ENCODE measurements around the gene SIGLEC11. TPM values are rescaled to one million over a fixed set of nuclear protein-coding genes. Genes with fewer than 3 reads are reported as not detected.
"Not testable (repeated sequence)": the region's sequence is repeated elsewhere in the genome, so short reads cannot be mapped to it uniquely, and the experiment has no call there.

SIGLEC11 gene
- total and polyA plus RNA-seq, 9 donors = 0.57 to 1.4 (median 0.90) TPM

DNA sequence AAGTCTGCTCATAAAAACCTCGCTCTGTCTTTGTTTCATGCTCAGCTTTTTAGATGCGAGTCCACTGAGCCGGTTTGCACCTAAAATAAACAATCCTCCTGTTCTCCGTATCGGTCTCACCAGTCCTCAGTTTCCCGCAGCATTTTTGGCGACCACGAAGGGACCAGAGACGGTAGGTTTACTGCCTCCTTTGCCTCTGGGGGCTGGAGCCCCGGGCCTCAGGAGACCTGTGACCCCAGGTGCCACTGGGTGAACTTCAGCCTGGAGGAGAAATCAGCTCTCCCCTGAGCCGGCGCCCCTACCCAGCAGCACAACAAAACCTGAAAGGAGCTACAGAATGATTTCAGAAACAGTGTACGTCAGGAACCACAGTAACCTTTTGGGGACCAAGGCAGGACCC, 8.1 kb downstream of the SIGLEC11 start:
- Histone ChIP-seq H3K9me3 (replicated peaks; ENCODE audit: control insufficient read depth, low read depth, low read length) (no peaks in the 10 kb centered on the region), H3K27me3 (ENCODE audit: control insufficient read depth, insufficient read depth, low read length) (no peaks in the 10 kb centered on the region), H3K27ac (ENCODE audit: low read length) (no peak overlapping the region), H3K4me3 (ENCODE audit: low read length) (no peak overlapping the region), H3K36me3 (ENCODE audit: control insufficient read depth, insufficient read depth, low read length) (no peaks in the 10 kb centered on the region), H3K4me1 (ENCODE audit: control insufficient read depth, insufficient read depth, low read length) (peaks cover 33% of the 10 kb centered on the region)
- 75% methylated on average over 11 of the region's 13 CpGs for WGBS (ENCODE audit: insufficient coverage)
- no peak for DNase-seq

DNA sequence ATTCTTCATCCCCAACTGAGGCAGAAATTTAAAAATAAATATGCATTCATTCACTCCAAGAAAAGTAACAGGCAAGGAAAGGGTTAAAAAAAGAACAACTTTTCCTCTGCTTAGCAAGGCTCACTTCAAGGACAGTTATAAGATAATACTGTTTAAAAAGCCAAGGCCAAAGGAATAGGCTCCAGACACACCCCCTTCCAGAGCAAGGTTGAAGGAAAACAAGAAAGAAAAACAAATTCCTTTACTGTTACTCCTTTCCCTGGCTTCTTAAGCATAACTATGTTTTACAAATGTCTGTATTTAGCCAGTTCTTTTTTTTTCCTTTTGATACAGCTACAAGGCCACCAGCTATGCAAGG, 8.5 kb downstream of the SIGLEC11 start:
- H3K9me3 ChIP-seq (replicated peaks; ENCODE audit: control insufficient read depth, low read depth, low read length) = no peaks in the 10 kb centered on the region
- no peaks in the 10 kb centered on the region for H3K27me3 ChIP-seq (ENCODE audit: control insufficient read depth, insufficient read depth, low read length)
- H3K4me3 ChIP-seq (ENCODE audit: low read length) = no peak overlapping the region
- H3K27ac ChIP-seq (ENCODE audit: low read length) = no peak overlapping the region
- DNase-seq = no peak
- peaks cover 33% of the 10 kb centered on the region for H3K4me1 ChIP-seq (ENCODE audit: control insufficient read depth, insufficient read depth, low read length)
- H3K36me3 ChIP-seq (ENCODE audit: control insufficient read depth, insufficient read depth, low read length) = no peaks in the 10 kb centered on the region

DNA sequence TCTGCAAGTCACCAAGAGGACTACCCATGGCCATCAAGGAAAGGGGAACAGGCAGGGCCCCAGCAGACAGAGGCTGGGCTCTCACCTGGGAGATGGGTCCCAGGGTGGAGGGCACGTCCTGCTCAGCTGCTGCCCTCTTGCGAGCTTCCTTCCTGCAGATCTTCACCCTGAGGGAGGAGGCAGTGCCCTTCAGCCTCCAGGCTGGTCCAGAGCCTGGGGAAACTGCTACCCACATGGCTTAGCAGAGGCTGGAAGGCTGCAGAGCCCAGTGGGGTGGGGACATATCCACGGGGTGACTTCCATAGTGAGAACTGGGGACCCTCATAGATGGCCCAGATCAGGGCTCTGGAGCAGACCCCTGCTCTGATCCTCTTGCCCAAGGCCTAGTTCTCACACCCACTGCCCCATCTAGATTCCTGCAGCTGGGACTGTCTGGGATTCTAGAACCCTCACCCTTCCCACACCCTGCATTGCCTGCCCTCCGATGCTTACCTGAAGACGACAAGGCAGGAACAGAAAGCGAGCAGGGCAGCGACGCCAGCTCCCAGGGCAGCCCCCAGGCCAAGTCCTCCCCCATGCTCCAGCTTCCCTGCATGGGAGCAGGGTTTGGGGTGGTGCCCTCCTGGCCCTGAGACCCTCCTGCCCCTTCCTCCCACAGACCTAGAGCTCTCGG, 9.0 kb downstream of the SIGLEC11 start:
- Histone ChIP-seq H3K9me3 (replicated peaks; ENCODE audit: control insufficient read depth, low read depth, low read length) (no peaks in the 10 kb centered on the region), H3K27ac (ENCODE audit: low read length) (no peak overlapping the region), H3K4me1 (ENCODE audit: control insufficient read depth, insufficient read depth, low read length) (peaks cover 33% of the 10 kb centered on the region), H3K36me3 (ENCODE audit: control insufficient read depth, insufficient read depth, low read length) (no peaks in the 10 kb centered on the region), H3K4me3 (ENCODE audit: low read length) (no peak overlapping the region), H3K27me3 (ENCODE audit: control insufficient read depth, insufficient read depth, low read length) (no peaks in the 10 kb centered on the region)
- no peak for DNase-seq
- no CpG with 5 or more reads among the region's 9 CpGs for WGBS (ENCODE audit: insufficient coverage)

DNA sequence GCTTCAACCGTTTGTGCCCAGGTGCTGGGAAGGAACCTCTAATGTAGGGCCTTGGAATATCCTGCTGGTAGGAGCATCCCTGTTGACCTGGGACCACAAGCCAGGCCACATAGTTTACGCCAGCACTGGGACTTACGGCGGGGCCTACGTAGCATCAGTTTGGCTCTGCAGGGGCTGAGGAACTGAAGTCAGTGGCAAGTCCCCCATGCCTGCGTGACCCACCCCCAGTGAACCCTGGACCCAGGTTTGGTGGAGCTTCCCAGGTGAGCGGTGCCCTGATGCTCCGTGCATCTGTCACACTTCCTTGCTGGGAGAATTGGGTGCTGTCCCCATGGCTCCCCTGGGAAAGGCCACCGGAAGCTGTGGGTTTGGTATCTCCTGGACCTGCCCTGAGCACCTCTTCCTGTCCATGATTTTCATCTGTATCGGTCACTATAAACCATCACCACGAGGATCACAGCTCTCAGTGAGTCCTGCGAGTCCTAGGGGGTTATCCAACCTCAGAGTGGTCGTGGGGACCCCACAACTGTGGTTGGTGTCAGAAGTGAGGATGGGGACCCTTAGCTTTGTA, 9.9 kb downstream of the SIGLEC11 start:
- H3K27ac ChIP-seq (ENCODE audit: low read length) = no peak overlapping the region
- peaks cover 33% of the 10 kb centered on the region for H3K4me1 ChIP-seq (ENCODE audit: control insufficient read depth, insufficient read depth, low read length)
- no peaks in the 10 kb centered on the region for H3K36me3 ChIP-seq (ENCODE audit: control insufficient read depth, insufficient read depth, low read length)
- WGBS (ENCODE audit: insufficient coverage) = 85% methylated on average over 11 of the region's 13 CpGs
- H3K4me3 ChIP-seq (ENCODE audit: low read length) = no peak overlapping the region
- H3K9me3 ChIP-seq (replicated peaks; ENCODE audit: control insufficient read depth, low read depth, low read length) = no peaks in the 10 kb centered on the region
- no peaks in the 10 kb centered on the region for H3K27me3 ChIP-seq (ENCODE audit: control insufficient read depth, insufficient read depth, low read length)
- DNase-seq = no peak

DNA sequence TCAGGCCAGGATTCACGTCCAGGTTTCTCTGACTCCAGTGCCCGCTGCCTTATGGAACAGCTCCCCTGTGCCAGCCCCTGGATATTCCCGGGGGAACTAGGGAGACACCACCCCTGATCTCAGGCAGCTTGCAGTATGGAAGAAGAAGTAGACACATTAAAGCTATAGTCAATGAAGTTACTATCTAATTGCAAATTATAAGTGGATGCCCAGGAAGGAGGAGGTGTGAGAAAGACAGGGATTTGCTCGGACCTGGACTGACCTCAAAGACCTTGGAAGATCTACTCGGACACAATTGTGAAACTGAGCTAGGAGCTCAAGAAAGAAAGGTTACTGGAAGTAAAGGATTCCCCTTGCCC, 10.4 kb downstream of the SIGLEC11 start:
- Histone ChIP-seq H3K4me1 (ENCODE audit: control insufficient read depth, insufficient read depth, low read length) (peaks cover 30% of the 10 kb centered on the region), H3K27me3 (ENCODE audit: control insufficient read depth, insufficient read depth, low read length) (no peaks in the 10 kb centered on the region), H3K36me3 (ENCODE audit: control insufficient read depth, insufficient read depth, low read length) (no peaks in the 10 kb centered on the region), H3K4me3 (ENCODE audit: low read length) (no peak overlapping the region), H3K27ac (ENCODE audit: low read length) (no peak overlapping the region), H3K9me3 (replicated peaks; ENCODE audit: control insufficient read depth, low read depth, low read length) (no peaks in the 10 kb centered on the region)
- no peak for DNase-seq
- 95% methylated on average over 2 of the region's 5 CpGs for WGBS (ENCODE audit: insufficient coverage)

DNA sequence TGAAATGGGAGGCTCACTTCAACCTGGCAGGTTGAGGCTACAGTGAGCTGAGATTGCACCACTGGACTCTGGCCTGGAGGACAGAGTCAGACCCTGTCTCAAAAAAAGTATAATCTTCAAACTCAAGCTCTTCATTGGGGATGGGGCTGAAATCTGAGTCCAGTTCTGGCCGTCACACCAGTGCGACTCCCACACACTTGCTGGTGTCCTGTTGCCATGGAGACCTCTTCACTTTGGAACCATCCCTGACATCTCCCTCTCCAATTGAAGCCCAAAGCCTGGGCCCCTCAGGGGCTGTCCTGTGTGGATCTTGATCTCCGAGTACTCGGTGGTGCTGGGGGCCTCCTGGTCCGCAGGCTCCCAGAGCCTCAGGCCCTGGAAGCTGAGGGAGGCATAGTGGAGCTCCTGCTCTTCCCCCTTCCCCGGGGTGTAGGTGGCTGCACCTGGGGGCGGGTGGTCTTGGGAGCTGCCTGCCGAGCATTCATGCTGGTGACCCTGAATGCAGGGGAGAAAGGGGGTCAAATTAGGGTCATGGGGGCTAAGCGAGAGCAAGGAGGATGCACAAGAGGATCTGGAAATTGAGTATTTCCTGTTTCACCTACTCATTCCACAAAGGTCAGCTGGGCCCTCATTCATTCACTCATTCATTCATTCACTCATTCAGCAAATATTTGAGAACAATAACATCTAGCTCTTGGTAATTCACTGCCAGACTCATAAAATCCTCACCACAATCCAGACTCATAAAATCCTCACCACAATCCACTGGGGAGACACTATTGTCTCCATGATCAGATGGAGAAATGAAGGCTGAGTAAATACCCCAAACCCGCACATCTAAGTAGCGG, 11.0 kb downstream of the SIGLEC11 start:
- Histone ChIP-seq H3K4me1 (ENCODE audit: control insufficient read depth, insufficient read depth, low read length) (peaks cover 24% of the 10 kb centered on the region), H3K27me3 (ENCODE audit: control insufficient read depth, insufficient read depth, low read length) (no peaks in the 10 kb centered on the region), H3K4me3 (ENCODE audit: low read length) (no peak overlapping the region), H3K36me3 (ENCODE audit: control insufficient read depth, insufficient read depth, low read length) (no peaks in the 10 kb centered on the region), H3K27ac (ENCODE audit: low read length) (no peak overlapping the region), H3K9me3 (replicated peaks; ENCODE audit: control insufficient read depth, low read depth, low read length) (no peaks in the 10 kb centered on the region)
- WGBS (ENCODE audit: insufficient coverage) = 50% methylated on average over 2 of the region's 11 CpGs
- no peak for DNase-seq

DNA sequence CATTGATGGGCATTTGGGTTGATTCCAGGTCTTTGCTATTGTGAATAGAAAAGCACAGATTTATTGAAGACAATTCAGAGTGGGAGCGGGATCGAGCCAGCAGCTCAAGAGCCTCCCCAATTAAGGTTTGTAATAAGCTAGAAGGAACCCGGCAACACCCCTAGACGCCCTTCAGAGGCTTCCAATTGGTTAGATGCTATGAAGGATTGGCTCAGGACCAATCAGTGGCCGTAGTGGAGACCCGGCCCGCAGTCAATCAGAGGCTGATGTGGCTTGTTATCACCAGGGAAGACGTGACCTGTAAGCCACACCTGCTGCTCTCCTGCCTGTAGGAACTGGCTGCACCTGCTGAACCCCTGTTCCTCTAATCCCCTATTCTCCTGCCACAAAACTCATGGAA, 14.6 kb downstream of the SIGLEC11 start:
- Histone ChIP-seq H3K27ac (ENCODE audit: low read length) (no peak overlapping the region), H3K9me3 (replicated peaks; ENCODE audit: control insufficient read depth, low read depth, low read length) (no peaks in the 10 kb centered on the region), H3K36me3 (ENCODE audit: control insufficient read depth, insufficient read depth, low read length) (no peaks in the 10 kb centered on the region), H3K4me3 (ENCODE audit: low read length) (no peak overlapping the region), H3K27me3 (ENCODE audit: control insufficient read depth, insufficient read depth, low read length) (no peaks in the 10 kb centered on the region), H3K4me1 (ENCODE audit: control insufficient read depth, insufficient read depth, low read length) (no peaks in the 10 kb centered on the region)
- WGBS (ENCODE audit: insufficient coverage) = no CpG with 5 or more reads among the region's 8 CpGs
- no peak for DNase-seq

DNA sequence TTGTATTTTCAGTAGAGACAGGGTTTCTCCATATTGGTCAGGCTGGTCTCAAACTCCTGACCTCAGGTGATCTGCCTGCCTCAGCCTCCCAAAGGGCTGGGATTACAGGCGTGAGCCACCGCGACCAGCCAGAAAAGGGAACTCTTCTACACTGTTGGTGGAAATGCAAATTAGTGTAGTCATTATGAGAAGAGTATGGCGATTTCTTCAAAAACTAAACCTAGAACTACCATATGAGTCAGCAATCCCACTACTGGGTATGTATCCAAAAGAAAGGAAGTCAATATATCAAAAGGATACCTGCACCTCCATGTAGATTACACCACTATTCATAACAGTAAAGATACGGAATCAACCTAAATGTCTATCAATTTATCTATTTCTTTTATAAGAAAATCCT, 16.4 kb downstream of the SIGLEC11 start:
- H3K4me1 ChIP-seq (ENCODE audit: control insufficient read depth, insufficient read depth, low read length); H3K27me3 ChIP-seq (ENCODE audit: control insufficient read depth, insufficient read depth, low read length); DNase-seq; H3K9me3 ChIP-seq (replicated peaks; ENCODE audit: control insufficient read depth, low read depth, low read length); H3K27ac ChIP-seq (ENCODE audit: low read length); H3K4me3 ChIP-seq (ENCODE audit: low read length); H3K36me3 ChIP-seq (ENCODE audit: control insufficient read depth, insufficient read depth, low read length): not testable (repeated sequence)
- WGBS (ENCODE audit: insufficient coverage) = no CpG with 5 or more reads among the region's 5 CpGs

DNA sequence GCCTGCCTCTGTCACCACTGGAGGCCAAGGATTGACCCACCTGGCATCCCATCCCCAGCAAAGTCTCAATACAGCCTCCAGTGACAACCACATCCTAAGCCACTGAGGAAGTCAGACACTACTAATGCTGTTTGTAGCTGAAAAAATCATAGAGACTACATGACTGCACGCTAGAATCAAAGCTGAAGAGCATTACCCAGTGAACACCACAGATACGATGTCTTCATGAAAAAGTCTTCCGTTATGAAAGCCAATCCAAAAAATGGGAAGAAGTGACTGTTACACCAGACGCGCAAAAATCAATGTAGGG, 20.5 kb downstream of the SIGLEC11 start:
- Histone ChIP-seq H3K4me1 (ENCODE audit: control insufficient read depth, insufficient read depth, low read length) (peaks cover 8% of the 10 kb centered on the region), H3K27me3 (ENCODE audit: control insufficient read depth, insufficient read depth, low read length) (no peaks in the 10 kb centered on the region), H3K9me3 (replicated peaks; ENCODE audit: control insufficient read depth, low read depth, low read length) (no peaks in the 10 kb centered on the region), H3K36me3 (ENCODE audit: control insufficient read depth, insufficient read depth, low read length) (no peaks in the 10 kb centered on the region), H3K4me3 (ENCODE audit: low read length) (no peak overlapping the region), H3K27ac (ENCODE audit: low read length) (no peak overlapping the region)
- WGBS (ENCODE audit: insufficient coverage) = no CpG with 5 or more reads among the region's 5 CpGs
- no peak for DNase-seq

DNA sequence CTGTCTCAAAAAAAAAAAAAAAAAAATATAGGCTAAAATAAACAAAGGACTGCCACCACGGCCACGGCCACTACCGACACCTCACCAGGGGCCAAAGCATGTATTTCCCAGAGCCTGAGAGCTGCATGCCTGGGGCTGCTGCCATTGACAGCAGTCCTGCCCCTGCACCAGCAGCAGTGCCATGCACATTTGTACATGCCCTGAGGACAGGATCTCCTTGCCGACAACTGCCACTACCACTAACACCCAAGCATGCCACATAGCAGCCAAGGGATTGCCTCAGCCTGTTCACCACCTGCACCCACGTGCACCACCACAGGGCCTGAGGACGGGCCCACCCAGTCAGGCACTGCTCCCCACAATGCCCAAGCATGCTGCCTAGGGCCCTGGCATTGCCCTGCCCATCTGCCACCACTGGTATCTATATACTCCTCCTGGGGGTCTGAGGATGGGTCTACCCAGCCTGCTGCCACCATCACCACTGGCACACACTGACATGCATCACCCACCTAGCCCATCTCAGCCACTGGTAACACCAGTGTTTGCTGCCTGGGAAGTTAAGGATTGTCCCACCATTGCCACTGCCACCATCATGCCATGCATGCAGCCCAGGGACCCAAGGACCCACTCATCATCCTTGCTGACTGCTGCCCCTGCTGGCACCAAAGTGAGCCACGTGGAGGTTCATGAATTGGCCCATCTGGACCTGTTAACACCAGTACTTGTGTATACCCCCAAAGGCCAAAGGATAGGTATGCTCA, 21.1 kb downstream of the SIGLEC11 start:
- WGBS (ENCODE audit: insufficient coverage) = 67% methylated on average over 7 of the region's 7 CpGs
- Histone ChIP-seq H3K4me1 (ENCODE audit: control insufficient read depth, insufficient read depth, low read length) (peaks cover 8% of the 10 kb centered on the region), H3K4me3 (ENCODE audit: low read length) (no peak overlapping the region), H3K27ac (ENCODE audit: low read length) (no peak overlapping the region), H3K9me3 (replicated peaks; ENCODE audit: control insufficient read depth, low read depth, low read length) (no peaks in the 10 kb centered on the region), H3K27me3 (ENCODE audit: control insufficient read depth, insufficient read depth, low read length) (no peaks in the 10 kb centered on the region), H3K36me3 (ENCODE audit: control insufficient read depth, insufficient read depth, low read length) (no peaks in the 10 kb centered on the region)
- DNase-seq = no peak

Data from muscle of leg (tissue), 11 donors.